GM21723 (cell line): ENCODE measurements around the gene CCDC190.
"Not testable (repeated sequence)": the region's sequence is repeated elsewhere in the genome, so short reads cannot be mapped to it uniquely, and the experiment has no call there.

Experiments
- ATAC-seq: cut with Tn5 transposase; IDR thresholded peaks from one replicate; pipeline ENCODE4 v1.9.1; 2021; ENCODE audit warnings: mild to moderate bottlenecking, moderate library complexity; ENCODE audit not compliant: unreplicated experiment

CCDC190 gene

GRCh38 chr1:162878000-162878596, 17.1 kb upstream of the CCDC190 start:
- no peak for ATAC-seq

- no peak for ATAC-seq
These were observed 16.4 kb upstream of the CCDC190 start for GRCh38 chr1:162877412-162877811.

GRCh38 chr1:162876751-162877150, 15.8 kb upstream of the CCDC190 start:
- ATAC-seq = no peak

GRCh38 chr1:162873671-162874666, 13.0 kb upstream of the CCDC190 start:
- no peak for ATAC-seq

GRCh38 chr1:162872981-162873380, 12.0 kb upstream of the CCDC190 start:
- ATAC-seq = no peak

GRCh38 chr1:162871417-162871816, 10.4 kb upstream of the CCDC190 start:
- not testable (repeated sequence) for ATAC-seq

GRCh38 chr1:162868972-162869371, 8.0 kb upstream of the CCDC190 start:
- ATAC-seq = no peak

- no peak for ATAC-seq
These were observed 650 bp upstream of the CCDC190 start for GRCh38 chr1:162861625-162862024.

GRCh38 chr1:162859191-162859590, 1.8 kb downstream of the CCDC190 start:
- no peak for ATAC-seq

- no peak for ATAC-seq
These were observed 3.1 kb downstream of the CCDC190 start for GRCh38 chr1:162857850-162858249.

GRCh38 chr1:162856260-162856659, 4.7 kb downstream of the CCDC190 start:
- no peak for ATAC-seq

GRCh38 chr1:162855461-162856150, 5.4 kb downstream of the CCDC190 start:
- no peak for ATAC-seq

- ATAC-seq = peak; percentile 79
These were observed 6.6 kb downstream of the CCDC190 start for GRCh38 chr1:162854245-162854882.

- ATAC-seq = no peak
These were observed 9.6 kb downstream of the CCDC190 start for GRCh38 chr1:162851341-162851740.

- ATAC-seq = no peak
These were observed 11.3 kb downstream of the CCDC190 start for GRCh38 chr1:162849711-162850110.

- peak; percentile 81 for ATAC-seq
These were observed 13.0 kb downstream of the CCDC190 start for GRCh38 chr1:162847839-162848453.

GRCh38 chr1:162846256-162847212, 14.4 kb downstream of the CCDC190 start:
- ATAC-seq = no peak

- ATAC-seq = no peak
These were observed 16.8 kb downstream of the CCDC190 start for GRCh38 chr1:162844153-162844552.

- ATAC-seq = no peak
These were observed 20.6 kb downstream of the CCDC190 start for GRCh38 chr1:162840250-162840839.
